C4-2B (cell line): Measurements from ENCODE around the gene ERCC8.

ENCODE experiments used
- ZFX ChIP-seq: fragments of 450-650 bp; IDR thresholded peaks from 2 replicates; pipeline ENCODE4 v1.6.1; 2017
- TF ChIP-seq, protein P1 (sequence below): fragments of 450-650 bp; conservative IDR thresholded peaks from 2 replicates; pipeline ENCODE4 v1.5.1; 2017; ENCODE audit warnings: mild to moderate bottlenecking

DNA sequence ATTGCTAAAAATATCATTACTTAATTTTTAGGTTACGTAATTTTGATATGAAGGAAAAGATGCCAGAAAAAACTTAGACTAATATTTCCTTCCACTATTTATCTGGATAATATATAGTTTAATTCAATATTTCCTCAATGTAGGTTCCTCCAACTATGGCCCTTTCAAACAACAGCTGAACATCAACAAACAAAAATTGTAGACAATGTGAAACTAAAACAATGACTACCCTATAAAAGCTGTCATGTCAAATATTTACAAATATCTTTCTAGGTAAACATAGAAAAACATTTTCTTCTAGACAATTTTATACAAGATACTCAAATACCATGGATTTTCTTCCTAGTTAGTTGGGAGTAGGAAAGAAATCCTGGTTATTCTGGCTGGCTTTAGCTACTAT lies 117.7 kb downstream of the ERCC8 start:
- TF ChIP-seq, protein P1, sequence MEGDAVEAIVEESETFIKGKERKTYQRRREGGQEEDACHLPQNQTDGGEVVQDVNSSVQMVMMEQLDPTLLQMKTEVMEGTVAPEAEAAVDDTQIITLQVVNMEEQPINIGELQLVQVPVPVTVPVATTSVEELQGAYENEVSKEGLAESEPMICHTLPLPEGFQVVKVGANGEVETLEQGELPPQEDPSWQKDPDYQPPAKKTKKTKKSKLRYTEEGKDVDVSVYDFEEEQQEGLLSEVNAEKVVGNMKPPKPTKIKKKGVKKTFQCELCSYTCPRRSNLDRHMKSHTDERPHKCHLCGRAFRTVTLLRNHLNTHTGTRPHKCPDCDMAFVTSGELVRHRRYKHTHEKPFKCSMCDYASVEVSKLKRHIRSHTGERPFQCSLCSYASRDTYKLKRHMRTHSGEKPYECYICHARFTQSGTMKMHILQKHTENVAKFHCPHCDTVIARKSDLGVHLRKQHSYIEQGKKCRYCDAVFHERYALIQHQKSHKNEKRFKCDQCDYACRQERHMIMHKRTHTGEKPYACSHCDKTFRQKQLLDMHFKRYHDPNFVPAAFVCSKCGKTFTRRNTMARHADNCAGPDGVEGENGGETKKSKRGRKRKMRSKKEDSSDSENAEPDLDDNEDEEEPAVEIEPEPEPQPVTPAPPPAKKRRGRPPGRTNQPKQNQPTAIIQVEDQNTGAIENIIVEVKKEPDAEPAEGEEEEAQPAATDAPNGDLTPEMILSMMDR: no peak
- TF ChIP-seq ZFX: no peak
